D721Med (cell line): ENCODE data around the gene NR1H2.

Experiments used
- DNase-seq: peaks from one replicate; pipeline ENCODE4 v3.0.0; 2011; ENCODE audit warnings: low spot score; ENCODE audit not compliant: insufficient read length
- FAIRE-seq: peaks from 2 replicates; lab custom pipeline; 2011; peaks lifted over from hg19 to GRCh38; lab: Jason Lieb, UNC
- TF ChIP-seq, protein P1 (sequence below): IDR thresholded peaks from 2 replicates; pipeline ENCODE4 v1.5.1; 2012; ENCODE audit warnings: mild to moderate bottlenecking, control low read depth; ENCODE audit not compliant: insufficient read depth; ENCODE audit errors: missing control alignments

Gene NR1H2

DNA sequence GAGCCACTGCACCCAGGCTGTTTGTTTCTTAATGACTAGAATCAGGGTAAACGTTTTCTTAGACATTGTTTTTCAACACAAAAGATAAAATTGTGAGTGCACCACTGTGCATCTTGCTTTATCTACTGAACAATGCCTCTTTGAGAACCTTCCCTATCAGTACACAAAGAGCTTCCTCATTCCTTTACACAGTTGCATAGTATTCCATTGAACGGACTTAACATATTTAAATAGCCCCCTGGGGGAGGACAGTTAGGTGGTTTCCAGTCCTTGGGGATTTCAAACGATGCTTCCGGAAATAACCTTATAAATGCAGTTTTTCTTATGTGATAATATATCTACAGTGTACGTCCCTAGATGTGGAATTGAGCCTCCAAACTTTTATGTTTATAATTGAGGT, 16.5 kb downstream of the NR1H2 start:
- FAIRE-seq (no peak), DNase-seq (no peak)
- TF ChIP-seq, protein P1, sequence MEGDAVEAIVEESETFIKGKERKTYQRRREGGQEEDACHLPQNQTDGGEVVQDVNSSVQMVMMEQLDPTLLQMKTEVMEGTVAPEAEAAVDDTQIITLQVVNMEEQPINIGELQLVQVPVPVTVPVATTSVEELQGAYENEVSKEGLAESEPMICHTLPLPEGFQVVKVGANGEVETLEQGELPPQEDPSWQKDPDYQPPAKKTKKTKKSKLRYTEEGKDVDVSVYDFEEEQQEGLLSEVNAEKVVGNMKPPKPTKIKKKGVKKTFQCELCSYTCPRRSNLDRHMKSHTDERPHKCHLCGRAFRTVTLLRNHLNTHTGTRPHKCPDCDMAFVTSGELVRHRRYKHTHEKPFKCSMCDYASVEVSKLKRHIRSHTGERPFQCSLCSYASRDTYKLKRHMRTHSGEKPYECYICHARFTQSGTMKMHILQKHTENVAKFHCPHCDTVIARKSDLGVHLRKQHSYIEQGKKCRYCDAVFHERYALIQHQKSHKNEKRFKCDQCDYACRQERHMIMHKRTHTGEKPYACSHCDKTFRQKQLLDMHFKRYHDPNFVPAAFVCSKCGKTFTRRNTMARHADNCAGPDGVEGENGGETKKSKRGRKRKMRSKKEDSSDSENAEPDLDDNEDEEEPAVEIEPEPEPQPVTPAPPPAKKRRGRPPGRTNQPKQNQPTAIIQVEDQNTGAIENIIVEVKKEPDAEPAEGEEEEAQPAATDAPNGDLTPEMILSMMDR = no peak

DNA sequence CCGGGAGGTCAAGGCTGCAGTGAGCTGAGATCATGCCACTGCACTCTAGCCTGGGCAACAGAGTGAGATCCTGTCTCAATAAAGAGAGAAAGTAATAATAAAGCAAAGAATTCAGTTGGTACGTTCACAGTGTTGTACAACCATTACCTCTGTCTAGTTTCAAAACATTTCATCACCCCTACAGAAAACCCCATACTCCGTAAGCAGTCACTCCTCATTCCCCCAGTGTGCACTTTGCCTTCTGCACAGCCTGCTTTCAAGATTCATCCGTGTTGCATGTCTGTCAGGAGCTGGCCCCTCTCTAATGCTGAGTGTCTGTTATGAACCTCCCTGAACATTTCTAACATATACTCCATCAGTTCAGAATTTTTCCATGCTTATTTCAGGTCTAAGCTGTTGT, 17.3 kb downstream of the NR1H2 start:
- TF ChIP-seq, protein P1 = no peak
- no peak for FAIRE-seq
- no peak for DNase-seq

DNA sequence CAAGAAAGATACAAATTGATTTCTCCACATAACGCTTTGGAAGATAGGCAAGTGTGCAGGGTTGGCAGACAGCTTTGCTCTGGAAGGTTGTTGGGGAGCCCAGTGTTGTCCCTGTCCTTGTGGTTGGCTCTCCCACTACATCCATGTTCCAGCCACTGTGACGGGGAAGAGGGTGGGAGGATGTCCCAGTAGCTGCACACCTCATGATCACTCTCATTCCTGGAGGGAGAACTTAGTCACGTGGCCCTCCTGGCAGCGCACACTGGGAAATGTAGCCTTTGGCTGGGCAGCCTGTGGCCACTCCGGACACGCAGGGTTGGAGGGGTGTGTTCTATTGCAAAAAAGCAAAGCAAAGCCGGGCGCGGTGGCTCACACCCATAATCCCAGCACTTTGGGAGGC, 17.8 kb downstream of the NR1H2 start:
- no peak for FAIRE-seq
- no peak for DNase-seq
- TF ChIP-seq, protein P1 = no peak

DNA sequence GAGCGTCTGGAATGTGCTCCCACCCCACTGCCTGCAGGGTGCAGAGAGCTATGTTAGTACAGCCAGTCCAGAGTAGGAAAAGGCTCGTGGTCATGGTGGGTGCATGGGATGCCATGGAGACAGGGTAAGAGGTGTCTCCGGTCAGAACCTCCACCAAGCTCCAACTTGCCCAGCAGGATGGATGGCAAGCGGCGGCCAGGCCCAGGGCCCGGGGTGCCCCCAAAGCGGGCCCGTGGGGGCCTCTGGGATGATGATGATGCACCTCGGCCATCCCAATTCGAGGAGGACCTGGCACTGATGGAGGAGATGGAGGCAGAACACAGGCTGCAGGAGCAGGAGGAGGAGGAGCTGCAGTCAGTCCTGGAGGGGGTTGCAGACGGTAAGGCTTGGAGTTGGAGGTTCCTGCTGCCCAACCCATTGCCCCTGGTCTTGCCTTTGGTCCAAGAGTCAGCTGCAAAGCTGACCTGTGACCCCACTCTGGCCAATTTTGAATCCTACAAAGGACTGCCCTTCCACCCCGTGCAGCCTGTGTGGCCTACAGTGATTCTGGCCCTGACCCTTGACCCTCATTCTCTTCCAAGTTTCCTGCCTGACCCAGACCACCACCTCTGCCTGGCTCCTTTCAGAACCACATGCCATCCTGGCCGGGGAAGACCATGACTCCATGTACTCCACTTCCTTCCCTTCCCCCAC, 22.6 kb downstream of the NR1H2 start:
- FAIRE-seq = no peak
- TF ChIP-seq, protein P1 = no peak
- no peak for DNase-seq

DNA sequence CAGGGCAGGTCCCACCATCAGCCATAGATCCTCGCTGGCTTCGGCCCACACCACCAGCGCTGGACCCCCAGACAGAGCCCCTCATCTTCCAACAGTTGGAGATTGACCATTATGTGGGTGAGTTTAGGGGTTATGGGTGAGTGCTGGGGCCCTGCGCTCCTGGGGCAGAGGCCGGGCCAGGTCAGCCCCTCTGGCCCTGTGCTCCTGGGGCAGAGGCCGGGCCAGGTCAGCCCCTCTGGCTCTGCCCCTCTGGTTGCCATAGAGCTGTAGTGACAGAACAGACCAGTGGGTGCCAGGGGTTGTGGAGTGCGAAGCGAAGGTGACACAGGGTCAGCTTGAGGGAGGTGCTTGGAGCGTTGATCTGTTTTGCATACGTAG, 23.1 kb downstream of the NR1H2 start:
- DNase-seq = no peak
- TF ChIP-seq, protein P1 = no peak
- no peak for FAIRE-seq

DNA sequence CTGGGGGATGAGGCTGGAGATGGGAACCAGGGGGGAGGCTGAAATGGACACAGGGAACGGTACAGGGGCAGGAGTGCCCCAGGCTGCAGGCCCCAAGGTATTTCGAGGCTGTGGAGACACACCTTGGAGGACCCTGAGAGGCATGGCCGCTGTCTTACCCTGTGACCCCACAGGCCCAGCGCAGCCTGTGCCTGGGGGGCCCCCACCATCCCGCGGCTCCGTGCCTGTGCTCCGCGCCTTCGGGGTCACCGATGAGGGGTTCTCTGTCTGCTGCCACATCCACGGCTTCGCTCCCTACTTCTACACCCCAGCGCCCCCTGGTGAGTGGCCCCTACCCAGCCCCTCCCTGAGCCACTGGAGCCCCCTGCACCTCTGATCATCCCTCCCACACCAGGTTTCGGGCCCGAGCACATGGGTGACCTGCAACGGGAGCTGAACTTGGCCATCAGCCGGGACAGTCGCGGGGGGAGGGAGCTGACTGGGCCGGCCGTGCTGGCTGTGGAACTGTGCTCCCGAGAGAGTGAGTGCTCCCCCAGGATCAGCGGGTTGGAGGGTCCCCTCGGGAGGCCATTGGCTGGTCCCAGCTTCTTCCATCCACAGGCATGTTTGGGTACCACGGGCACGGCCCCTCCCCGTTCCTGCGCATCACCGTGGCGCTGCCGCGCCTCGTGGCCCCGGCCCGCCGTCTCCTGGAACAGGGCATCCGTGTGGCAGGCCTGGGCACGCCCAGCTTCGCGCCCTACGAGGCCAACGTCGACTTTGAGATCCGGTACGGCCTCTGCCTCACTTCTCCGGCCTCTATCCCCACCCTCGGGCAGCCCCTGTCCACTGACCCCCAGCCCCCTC, 25.6 kb downstream of the NR1H2 start:
- DNase-seq = no peak
- no peak for FAIRE-seq
- TF ChIP-seq, protein P1 = no peak
